Measurements from ENCODE around the gene CFAP99.

Gene CFAP99

DNA sequence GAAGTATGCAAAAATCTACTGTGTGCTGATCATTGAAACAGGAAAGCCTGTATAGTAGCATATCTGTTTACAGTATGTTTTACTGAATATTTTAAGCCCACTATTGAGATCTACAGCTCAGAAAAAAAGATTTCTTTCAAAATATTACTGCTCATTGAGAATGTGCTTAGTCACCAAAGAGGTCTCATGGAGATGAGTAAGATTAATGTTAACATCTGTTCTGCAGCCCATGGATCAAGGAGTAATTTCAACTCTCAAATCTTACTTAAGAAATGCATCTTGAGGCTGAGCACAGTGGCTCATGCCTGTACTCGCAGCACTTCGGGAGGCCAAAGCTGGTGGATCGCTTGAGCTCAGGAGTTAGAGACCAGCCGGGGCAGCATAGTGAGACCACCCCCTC, 53.4 kb downstream of the CFAP99 start:
- no peak for DNase-seq (ENCODE audit: low read depth)

DNA sequence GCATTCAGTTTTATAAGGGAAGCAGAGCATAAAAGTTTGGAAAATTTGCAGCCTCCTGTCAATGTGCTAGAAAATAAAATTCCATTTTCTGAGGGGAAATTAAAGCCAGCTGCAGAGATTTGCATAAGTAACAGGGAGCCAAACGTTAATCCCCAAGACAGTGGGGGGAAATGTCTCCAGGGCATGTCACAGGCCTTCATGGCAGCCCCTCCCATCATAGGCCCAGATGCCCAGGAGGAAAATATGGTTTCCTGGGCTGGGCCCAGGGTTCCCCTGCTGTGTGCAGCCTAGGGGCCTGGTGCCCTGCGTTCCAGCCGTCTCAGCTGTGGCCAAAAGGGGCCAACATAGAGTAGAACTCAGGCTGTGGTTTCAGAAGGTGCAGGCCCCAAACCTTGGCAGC, 59.5 kb downstream of the CFAP99 start:
- DNase-seq (ENCODE audit: low read depth): no peak

DNA sequence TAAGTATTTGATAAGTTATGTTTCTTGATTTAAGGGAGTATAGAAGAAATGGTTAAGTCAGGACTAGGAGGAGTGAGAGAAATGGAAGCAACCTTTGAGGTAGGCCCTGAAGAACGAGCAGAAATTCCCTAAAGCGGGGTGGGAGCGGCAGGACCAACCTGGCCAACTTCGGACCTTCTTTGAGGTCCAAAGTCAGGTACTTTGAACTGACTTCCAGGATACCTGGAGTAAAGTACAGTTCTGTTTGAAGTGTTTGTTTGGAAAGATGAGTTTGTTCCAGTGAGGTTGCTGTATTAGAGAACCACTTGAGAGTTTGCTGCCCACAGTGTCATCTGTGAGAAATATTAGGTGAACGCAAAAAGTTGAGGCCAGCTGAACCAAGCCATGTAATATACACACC, 61.9 kb downstream of the CFAP99 start:
- no peak for DNase-seq (ENCODE audit: low read depth)

- no peak for DNase-seq (ENCODE audit: low read depth)
These were observed 63.4 kb downstream of the CFAP99 start for GRCh38 chr4:2482192-2482591.

DNA sequence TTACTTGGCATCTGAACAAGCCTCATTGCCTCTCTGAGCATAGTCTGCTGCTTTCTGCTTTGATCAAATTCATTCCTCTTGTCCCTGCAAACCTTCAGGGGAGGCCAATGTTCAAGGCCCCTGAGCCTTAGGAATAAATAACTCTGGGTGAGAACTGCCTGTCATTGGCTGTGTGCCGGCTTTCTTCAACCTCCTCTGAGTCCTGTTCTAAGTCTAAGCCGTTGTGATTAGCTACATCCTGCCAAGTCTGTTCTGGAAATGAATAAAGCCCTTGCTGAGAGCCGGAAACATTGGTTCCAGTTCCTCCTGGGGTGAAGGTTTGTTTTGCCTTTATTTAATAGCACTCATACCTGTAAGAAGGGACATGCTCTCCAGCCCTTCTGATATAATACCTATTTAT, 63.9 kb downstream of the CFAP99 start:
- no peak for DNase-seq (ENCODE audit: low read depth)

DNA sequence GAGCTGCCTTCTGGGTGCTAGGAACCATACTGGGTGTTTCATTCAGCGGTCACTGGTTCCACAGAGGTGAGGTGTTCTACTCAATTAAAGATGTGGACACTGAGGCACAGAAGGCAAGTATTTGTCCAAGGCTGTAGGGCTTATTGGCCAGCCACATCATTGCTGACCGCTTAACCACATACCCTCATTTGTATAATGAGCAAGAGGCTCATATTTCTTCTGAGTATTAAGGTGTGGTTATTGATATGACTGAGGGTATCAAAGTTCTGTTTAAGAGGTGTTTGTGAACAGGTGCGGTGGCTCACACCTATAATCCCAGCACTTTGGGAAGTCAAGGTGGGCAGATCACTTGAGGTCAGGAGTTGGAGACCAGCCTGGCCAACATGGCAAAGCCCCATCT, 64.5 kb downstream of the CFAP99 start:
- no peak for DNase-seq (ENCODE audit: low read depth)

DNA sequence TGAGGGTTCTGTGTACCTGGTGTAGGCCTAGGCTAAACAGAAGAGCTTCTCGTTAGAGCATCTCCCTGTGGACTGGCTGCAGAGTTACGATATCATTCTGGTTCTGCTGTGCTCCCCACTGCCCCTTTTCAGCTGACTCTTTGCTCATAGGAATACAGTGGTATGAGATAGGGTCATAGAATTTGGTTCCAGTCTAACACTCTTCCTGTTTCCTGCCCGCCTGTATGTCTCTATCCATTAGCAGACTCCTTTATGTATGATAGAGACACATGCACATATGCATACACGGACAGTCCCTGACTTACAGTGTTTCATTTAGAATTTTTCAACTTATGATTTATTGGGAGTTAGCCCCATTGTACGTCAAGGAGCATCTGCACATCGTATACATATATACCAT, 65.4 kb downstream of the CFAP99 start:
- no peak for DNase-seq (ENCODE audit: low read depth)

- peak; percentile 35 for DNase-seq (ENCODE audit: low read depth)
These were observed 66.2 kb downstream of the CFAP99 start for GRCh38 chr4:2484993-2485392.

DNA sequence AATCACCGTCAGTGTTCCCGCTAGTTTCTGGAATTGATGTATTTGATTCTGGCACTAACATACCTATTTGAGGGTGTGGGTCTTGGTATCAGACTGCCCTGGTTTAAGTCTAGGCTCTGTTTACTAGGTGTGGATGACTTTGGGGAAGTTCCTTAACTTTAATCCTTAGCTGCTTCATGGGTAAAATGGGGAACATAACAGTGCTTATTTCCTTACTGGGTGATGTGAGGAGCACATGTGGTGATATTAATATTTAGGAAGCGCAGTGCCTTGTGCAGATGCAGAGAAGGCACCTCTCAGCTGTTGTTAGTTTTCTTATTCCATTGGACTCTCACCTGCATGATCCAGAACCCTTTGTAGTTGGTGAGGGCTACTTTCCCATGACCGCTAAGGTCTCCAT, 67.2 kb downstream of the CFAP99 start:
- DNase-seq (ENCODE audit: low read depth): no peak

- no peak for DNase-seq (ENCODE audit: low read depth)
These were observed 68.2 kb downstream of the CFAP99 start for GRCh38 chr4:2486981-2487380.

DNA sequence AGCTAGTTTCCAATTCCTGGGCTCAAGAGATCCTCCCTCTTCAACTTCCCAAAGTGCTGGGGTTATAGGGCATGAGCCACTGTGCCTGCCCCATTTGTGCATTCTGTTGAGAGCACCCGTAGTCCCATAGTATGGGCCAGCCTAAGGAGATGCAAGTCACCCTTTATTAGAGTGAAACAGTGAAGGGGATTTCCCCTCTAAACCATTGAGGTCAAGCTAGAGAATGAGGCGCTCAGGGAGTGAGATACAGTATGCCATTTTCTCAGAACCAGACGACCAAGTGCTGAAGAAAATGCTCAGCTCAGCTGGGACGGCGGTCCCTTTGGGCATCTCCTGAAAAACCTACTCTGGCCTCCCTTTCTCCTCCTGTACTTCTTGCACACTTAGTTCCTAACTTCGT, 68.9 kb downstream of the CFAP99 start:
- no peak for DNase-seq (ENCODE audit: low read depth)

DNA sequence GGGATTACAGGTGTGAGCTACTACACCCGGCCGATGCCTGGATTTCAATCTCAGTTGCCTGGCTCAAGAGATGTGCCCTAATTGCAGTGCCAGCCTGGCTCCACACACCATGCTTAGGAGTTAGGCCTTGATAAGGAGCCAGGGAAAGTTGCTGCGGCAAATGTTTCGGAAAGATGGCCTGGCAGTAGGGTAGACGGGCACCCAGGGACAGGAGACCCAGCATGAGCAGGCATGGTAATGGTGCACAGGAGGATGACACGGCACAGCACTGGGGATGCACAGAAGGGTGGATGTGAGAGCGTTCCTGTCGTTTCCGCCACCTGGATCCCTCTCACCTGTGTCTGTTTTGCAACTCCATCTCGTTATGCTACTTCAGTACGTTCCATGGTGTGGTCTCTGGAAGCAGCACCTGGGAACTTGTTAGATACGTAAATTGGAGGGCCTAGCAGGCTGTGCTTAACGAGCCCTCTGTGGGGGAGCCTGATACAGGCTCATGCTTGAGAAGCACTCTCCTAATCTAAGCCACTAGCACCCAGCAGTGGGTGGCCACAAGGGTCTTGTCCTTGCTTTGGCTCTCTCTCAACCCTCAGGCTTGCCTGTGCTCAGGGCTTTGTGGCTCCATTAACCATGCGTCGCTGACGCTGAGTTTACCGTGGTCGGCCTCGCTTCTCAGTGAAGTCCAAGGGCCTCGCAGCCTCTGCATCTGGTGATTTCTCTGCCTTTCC, 70.5 kb downstream of the CFAP99 start:
- DNase-seq (ENCODE audit: low read depth): no peak

DNA sequence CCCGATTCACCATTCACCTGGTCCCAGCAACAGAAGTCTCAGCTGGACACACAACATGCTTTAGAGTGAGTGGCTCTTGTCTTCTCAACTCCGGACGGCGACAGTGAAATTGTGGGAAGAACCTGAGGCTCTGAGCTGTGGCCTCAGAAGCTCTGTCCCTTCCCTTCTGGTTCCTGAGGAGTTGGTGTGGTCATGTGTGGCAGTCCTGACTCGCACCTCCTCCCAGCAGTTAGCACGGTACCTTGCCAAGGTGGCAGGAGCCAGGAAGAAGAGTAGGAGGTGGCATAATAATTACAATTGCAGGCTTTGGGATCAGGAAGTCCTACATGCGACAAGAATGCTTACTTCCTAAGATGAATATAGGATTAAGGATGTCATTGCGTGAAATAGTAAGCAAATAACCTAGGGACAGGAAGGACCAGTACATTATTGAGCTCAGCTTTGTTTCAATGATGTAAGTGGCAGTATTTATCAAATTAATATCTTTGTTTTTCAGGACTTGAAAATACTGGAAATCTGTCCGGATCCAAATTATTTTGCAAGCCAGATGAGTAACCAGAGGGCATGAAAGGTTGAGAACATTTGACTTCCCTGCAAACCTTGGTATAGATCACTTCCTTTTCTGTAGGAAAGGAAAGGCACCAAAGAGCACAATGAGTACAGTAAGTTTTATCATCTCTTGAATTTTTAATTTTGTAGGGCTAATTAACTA, 71.2 kb downstream of the CFAP99 start:
- DNase-seq (ENCODE audit: low read depth): no peak

GRCh38 chr4:2492970-2493369, 74.2 kb downstream of the CFAP99 start:
- DNase-seq (ENCODE audit: low read depth): no peak

- DNase-seq (ENCODE audit: low read depth): no peak
These were observed 76.2 kb downstream of the CFAP99 start for GRCh38 chr4:2494992-2495391.

GRCh38 chr4:2497324-2497723, 78.6 kb downstream of the CFAP99 start:
- DNase-seq (ENCODE audit: low read depth): no peak

DNA sequence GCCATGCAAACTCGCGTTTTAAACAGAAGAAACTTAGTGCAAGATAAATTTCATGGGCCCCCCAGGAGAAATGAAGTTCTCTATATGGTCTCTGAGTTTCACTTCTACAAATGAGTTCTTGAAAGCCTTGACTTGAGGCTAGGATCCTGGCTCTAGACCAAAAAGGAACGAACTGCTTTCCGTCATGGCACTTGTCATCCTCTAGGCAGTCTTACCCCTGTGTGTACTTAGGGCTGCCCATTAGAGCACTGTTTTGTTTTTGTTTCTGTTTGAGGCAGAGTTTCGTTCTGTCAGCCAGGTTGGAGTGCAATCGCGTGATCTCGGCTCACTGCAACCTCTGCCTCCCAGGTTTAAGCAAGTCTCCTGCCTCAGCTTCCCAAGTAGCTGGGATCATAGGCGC, 79.2 kb downstream of the CFAP99 start:
- DNase-seq (ENCODE audit: low read depth): no peak

DNA sequence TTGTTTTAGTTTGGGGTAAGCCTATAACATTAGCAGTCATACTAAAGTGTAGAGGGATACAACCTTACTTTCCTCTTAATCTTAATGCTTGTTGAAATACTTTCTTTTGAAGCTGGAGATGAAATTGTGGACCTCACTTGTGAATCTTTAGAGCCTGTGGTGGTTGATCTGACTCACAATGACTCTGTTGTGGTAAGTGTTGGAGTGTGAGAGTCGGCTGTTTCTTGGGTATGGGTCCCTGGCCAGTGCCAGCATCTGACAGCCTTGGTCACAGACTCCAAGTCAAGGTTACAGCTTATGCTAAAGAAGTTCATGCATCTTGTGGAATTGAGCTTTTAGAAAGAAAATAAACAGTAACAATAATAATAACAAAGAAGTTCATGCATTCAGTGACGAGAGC, 81.8 kb downstream of the CFAP99 start:
- no peak for DNase-seq (ENCODE audit: low read depth)

DNA sequence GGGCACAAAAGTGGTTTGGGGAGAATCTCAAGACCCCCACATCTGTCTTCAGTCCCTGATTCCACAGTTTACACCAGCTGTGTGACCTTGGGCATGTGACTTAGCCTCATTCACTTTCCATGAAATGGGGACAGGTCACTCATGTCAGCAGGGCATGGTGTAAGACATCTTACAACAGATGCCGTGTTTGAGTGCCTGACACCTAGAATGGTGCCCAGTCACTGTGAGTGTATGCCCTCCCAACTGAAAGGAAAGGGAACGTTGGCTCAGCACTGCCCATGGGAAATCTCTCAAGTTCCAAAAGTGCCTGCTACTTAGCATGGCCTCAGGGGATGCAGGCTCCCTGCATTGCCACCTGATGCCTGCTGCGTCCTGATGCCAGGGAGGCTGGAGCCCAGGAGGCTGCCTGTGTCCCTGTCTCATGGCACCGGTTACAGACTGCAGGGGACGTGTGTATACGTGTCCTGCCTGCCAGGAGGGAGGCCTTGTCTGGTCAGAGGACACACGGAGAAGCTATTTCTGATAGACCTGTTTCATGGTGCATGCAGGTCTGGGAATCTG, 82.4 kb downstream of the CFAP99 start:
- no peak for DNase-seq (ENCODE audit: low read depth)

DNA sequence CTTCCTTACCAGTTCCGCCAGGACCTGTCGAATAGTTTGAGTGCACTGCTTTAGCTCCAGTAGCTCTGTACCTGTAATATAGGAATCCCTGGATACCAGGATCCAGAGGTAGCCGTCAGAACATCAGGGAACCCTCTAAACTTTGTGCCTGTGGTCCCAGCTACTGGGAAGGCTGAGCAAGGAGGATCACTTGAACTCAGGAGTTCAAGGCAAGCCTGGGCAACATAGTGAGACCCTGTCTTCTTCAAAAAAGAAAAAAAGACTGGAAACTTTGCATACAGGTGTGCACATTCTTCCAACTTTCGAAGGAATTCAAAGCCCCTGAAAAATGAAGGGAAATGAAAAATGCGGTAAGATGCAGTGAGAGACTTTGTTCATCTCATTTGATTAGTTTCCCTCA, 85.1 kb downstream of the CFAP99 start:
- DNase-seq (ENCODE audit: low read depth): no peak

GRCh38 chr4:2507259-2507658, 88.5 kb downstream of the CFAP99 start:
- no peak for DNase-seq (ENCODE audit: low read depth)

DNA sequence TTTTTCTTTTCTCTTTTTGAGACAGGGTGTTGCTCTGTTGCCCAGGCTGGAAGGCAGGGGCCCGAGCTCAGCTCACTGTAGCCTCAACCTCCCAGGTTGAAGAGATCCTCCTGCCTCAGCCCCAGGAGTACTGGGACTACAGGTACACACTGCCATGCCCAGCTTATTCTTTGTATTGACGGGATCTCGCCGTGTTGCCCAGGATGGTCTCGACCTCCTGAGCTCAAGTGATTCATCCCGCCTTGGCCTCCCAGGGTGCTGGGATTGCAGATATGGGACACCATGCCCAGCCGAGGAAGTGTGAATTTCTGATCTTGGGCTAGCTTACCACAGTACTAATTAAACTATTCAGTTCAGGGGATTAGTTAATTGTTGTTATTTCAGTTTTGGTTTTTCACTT, 89.1 kb downstream of the CFAP99 start:
- DNase-seq (ENCODE audit: low read depth): no peak

DNA sequence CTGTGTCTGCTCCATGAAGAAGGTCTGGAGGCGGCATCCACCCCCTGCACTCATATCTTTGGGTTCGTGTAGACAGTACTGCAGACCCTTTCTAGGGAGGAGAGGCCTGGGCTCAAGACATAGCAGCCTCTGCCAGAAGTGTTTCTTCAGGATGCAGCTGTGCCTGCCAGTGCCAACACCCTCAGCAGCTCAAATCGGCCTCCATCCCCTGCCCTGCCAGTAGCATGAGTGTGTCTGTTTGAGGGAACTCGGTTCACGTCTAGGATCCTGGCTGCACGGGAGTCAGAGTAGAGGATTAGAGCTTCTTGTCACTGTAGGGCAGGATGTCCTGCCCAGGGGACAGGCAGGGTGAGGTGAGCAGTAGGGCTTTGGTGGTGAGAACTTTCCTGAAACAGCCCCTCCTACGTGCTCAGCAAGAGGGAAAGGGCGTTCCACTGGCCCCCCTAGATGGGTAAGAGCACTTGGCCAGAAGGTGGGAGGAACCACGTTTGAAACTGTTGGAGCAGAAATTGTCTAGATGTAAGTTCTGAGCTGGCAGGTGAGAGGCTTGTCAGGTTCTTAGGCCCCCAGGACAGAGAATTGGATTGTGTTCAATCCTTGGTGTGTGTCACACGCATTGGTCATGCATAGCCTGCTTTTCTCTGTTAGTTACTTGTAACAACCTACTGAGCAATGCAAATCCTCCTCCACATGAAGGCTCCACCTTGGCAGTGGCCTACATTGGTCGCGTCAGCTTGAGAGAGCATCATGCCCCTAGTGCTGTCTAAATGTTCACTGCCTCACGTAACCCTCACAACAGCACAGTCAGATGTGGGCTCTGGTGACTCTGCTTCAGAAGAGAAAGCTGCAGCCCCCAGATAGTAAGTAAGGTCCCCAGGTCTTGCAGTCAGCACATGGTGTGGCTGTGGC, 91.8 kb downstream of the CFAP99 start:
- no peak for DNase-seq (ENCODE audit: low read depth)
